ENCODE measurements around the gene CACNB4.
"Not testable (repeated sequence)": the region's sequence is repeated elsewhere in the genome, so short reads cannot be mapped to it uniquely, and the experiment has no call there.

DNA sequence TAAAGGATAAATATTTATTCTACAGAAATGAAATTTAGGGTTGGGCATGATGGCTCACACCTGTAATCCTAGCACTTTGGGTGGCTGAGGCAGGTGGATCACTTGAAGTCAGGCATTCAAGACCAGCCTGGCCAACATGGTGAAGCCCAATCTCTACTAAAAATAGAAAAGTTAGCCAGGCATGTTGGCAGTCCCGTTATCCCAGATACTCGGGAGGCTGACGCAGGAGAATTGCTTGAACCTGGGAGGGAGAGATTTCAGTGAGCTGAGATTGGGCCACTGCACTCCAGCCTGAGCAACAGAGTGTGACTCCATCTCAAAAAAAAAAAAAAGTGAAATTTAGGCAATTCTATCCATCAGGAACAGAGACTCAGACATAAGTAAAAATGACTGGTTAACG is 8.1 kb downstream of the CACNB4 start:
- not testable (repeated sequence) for TF ChIP-seq POLR2A, POLR2AphosphoS5 (IDR thresholded peaks at IDR 0.05)
- TF ChIP-seq, protein P1, sequence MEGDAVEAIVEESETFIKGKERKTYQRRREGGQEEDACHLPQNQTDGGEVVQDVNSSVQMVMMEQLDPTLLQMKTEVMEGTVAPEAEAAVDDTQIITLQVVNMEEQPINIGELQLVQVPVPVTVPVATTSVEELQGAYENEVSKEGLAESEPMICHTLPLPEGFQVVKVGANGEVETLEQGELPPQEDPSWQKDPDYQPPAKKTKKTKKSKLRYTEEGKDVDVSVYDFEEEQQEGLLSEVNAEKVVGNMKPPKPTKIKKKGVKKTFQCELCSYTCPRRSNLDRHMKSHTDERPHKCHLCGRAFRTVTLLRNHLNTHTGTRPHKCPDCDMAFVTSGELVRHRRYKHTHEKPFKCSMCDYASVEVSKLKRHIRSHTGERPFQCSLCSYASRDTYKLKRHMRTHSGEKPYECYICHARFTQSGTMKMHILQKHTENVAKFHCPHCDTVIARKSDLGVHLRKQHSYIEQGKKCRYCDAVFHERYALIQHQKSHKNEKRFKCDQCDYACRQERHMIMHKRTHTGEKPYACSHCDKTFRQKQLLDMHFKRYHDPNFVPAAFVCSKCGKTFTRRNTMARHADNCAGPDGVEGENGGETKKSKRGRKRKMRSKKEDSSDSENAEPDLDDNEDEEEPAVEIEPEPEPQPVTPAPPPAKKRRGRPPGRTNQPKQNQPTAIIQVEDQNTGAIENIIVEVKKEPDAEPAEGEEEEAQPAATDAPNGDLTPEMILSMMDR (IDR thresholded peaks at IDR 0.05): not testable (repeated sequence)
